Loucy (cell line): ENCODE measurements around the gene RSRC2.

ENCODE experiments used
- CTCF ChIP-seq: fragments of 200-600 bp; sonication (generic); conservative IDR thresholded peaks from 2 replicates; pipeline ENCODE4 v1.5.1; 2014; ENCODE audit warnings: mild to moderate bottlenecking, antibody characterized with exemption, low read length
- EZH2phosphoT487 ChIP-seq: fragments of 200-600 bp; IDR thresholded peaks from 2 replicates; pipeline ENCODE4 v1.6.1; 2018; ENCODE audit warnings: antibody characterized with exemption, mild to moderate bottlenecking, moderate library complexity, borderline replicate concordance

- TF ChIP-seq CTCF: no peak
- no peak for TF ChIP-seq EZH2phosphoT487
Observed at GRCh38 chr12:122520676-122521075, 6.1 kb downstream of the RSRC2 start.
